Ovary (tissue), 9 donors: ENCODE measurements around the gene C2orf80. TPM values are rescaled to one million over a fixed set of nuclear protein-coding genes. Genes with fewer than 3 reads are reported as not detected.

Experiments used
- DNase-seq, 5 donors: peaks; one replicate each; pipeline ENCODE4 v3.0.0-alpha.2; 2019 to 2020
- H3K27ac ChIP-seq, 2 donors: fragments of 200-600 bp; one replicate each; pipeline versions ENCODE4 v1.5.1 to v1.8.0; 2019 to 2022
- H3K27me3 ChIP-seq: fragments of 200-600 bp; one replicate; pipeline ENCODE4 v1.8.0; 2022
- H3K36me3 ChIP-seq: fragments of 200-600 bp; sonication (generic); one replicate; pipeline ENCODE4 v1.5.1; 2019
- H3K4me1 ChIP-seq: one replicate; pipeline ENCODE4 v1.8.1; 2013; ENCODE audit warnings: mild to moderate bottlenecking, moderate library complexity; ENCODE audit not compliant: insufficient read depth
- H3K4me3 ChIP-seq: fragments of 200-600 bp; sonication (generic); one replicate; pipeline ENCODE4 v1.5.1; 2017
- H3K9me3 ChIP-seq, 2 donors: fragments of 200-600 bp in 1 of 2; sonication (generic) in 1 of 2; one replicate each; pipeline versions ENCODE4 v1.5.1 to v1.8.1; 2013 to 2019; ENCODE audit warnings: mild to moderate bottlenecking in 1 of 2, moderate library complexity in 1 of 2
- EP300 ChIP-seq: sonication (generic); formaldehyde crosslinking; IDR thresholded peaks from one replicate; pipeline ENCODE4 v1.6.1; 2017; ENCODE audit warnings: antibody characterized with exemption
- POLR2A ChIP-seq: fragments of 450-650 bp; IDR thresholded peaks from one replicate; pipeline ENCODE4 v1.6.1; 2017; ENCODE audit warnings: antibody characterized with exemption, mild to moderate bottlenecking, moderate library complexity
- WGBS, 3 donors: extraction: QIAGEN DNeasy Blood & Tissue Kit in 1 of 3; methylation state at CpG; one replicate each; pipeline versions ENCODE4 v1.1.5 to v1.1.7; 2013 to 2017; 5-methylcytosine and 5-hydroxymethylcytosine counted together
- intact Hi-C, 4 donors: fragments of 100-400 bp; cut with DNase I; formaldehyde crosslinking; loops; one replicate each; pipeline versions ENCODE4 v1.11.0 to v1.15.1; 2022 to 2023
- polyA plus RNA-seq, 2 donors: library from polyadenylated mRNA; stranded (reverse); fragments of 200-250 nt in 1 of 2; fragments of 350-450 nt in 1 of 2; fragmentation: Illumina TruSeq in 1 of 2; extraction: RNeasy Lipid Tissue Mini Kit (QIAGEN cat#74804) in 1 of 2; gene quantifications; one replicate each; pipeline ENCODE4 v1.2.3, GENCODE V29; 2013 to 2014
- total RNA-seq, 7 donors: library from RNA; depleted of rRNA in 2 of 7; stranded (reverse); fragments of >200 nt in 2 of 7; fragmentation: NEBNext Ultra II Directional in 3 of 7; extraction: Animal tissue kit (Norgen Biotek cat#: 25700) in 3 of 7; gene quantifications; one replicate each; pipeline versions ENCODE4 v1.1.0 to v1.2.4, GENCODE V29; 2016 to 2023
- TF ChIP-seq, protein P1 (sequence below), 3 donors: fragments of 450-650 bp in 2 of 3; fragments of 200-600 bp in 1 of 3; IDR thresholded peaks; one replicate each; pipeline versions ENCODE4 v1.5.1 to v1.8.0; 2016 to 2022; ENCODE audit warnings: antibody characterized with exemption in 3 of 3, mild to moderate bottlenecking in 1 of 3
- donor health status: DM: no; HTN: no; CAD: no; lungs with moderate emphysema.
- donor health status: DM: no; HTN: no; CAD: no.
- donor health status: Bipolar disorder and iron deficiency.
- donor health status: DM: yes; HTN: yes; CAD: no.
- donor health status: DM: no; HTN: no; CAD: no.
- donor health status: DM: yes; HTN: yes; CAD: no.

Gene C2orf80
- total and polyA plus RNA-seq, 9 donors, result not detected

DNA sequence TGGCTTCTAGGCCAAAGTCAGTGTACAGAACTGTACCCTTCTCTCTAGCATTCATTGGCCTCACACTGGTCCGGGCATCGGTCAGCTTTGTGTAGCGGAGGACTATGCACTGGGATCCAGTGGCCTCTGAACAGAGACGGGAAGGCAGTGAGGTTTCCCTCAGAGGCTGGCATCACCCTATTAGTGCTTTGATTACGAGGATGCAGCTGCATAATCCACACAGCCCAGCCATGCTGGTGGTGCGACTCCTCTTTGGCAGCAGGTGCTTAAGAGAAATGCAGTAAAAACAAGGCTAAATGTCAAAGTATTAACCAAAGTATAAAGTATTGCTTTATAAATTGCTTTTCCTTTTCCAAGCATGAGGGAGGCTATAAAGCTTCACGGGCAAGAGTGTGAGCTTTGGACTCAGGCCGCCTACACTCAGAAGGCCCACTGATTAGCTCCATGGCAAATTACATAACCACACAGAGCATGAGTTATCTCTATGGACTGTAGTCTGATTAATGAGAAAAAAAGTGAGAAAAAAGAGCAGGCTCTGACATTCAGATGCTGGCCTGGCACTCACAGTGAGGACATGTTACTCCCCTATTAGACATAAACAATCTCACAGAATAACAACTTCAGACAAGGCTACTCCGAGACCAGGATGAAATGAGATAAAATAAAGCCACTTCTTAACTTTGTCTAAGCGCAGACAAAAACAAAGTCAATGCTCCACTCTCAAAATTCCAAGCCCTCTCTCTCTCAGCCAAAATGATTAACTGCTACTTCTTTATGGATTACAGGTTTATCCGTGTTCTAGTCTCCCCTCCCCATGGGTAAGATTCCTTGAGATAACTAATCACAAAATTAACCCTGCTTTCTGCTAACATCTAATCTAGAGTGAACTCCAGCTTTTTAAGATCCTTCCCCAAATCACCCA, 53.8 kb downstream of the C2orf80 start:
- DNase-seq, result peak; percentile 23 to 44 (median 41)
- no peaks in the 10 kb centered on the region for H3K27me3 ChIP-seq
- H3K27ac ChIP-seq, result peak overlapping the region in 1 of 2 donors; percentile 60
- WGBS, 3 donors, result 39 to 42% (median 41%) methylated on average over 11 of the region's 11 CpGs
- no peaks in the 10 kb centered on the region for H3K36me3 ChIP-seq
- TF ChIP-seq EP300 (no peak), POLR2A (no peak)
- TF ChIP-seq, protein P1, sequence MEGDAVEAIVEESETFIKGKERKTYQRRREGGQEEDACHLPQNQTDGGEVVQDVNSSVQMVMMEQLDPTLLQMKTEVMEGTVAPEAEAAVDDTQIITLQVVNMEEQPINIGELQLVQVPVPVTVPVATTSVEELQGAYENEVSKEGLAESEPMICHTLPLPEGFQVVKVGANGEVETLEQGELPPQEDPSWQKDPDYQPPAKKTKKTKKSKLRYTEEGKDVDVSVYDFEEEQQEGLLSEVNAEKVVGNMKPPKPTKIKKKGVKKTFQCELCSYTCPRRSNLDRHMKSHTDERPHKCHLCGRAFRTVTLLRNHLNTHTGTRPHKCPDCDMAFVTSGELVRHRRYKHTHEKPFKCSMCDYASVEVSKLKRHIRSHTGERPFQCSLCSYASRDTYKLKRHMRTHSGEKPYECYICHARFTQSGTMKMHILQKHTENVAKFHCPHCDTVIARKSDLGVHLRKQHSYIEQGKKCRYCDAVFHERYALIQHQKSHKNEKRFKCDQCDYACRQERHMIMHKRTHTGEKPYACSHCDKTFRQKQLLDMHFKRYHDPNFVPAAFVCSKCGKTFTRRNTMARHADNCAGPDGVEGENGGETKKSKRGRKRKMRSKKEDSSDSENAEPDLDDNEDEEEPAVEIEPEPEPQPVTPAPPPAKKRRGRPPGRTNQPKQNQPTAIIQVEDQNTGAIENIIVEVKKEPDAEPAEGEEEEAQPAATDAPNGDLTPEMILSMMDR (IDR thresholded peaks at IDR 0.05), result no peak
- intact Hi-C loops, result no loop called here
- H3K4me3 ChIP-seq, result no peak overlapping the region
- peaks cover 9% of the 10 kb centered on the region for H3K4me1 ChIP-seq
- no peaks in the 10 kb centered on the region for H3K9me3 ChIP-seq

DNA sequence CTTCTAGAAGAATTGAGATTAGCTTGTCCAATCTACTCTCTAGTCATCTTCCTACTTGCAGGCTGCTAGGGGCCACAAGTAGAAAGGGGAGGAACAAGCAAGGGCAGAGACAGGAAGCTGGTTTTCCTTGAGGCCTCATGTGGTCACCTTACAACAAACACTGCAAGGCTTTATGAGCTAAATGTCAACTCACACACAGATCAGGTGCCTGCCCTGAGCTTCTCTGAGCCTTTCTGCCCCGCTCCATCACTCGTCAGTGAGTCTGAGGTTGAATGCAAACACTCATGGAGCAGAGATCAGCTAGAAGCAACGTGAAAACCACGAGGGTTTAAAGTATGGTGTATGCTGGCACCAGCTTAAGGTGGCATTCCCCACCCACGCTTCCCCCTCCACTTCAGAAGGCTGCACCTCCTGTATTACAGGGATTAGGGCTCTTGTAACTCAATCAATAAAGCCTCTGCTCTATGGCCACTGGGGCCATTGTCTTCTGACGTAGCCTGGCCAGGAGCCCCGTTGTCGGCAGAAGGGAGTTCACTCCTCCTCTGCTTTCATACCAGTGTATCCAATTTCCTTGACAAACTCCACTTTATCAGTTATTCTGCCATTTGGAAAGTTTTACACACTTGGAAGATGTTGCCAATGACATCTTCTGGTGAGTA, 54.8 kb downstream of the C2orf80 start:
- Histone ChIP-seq H3K27ac (peak overlapping the region in 1 of 2 donors; percentile 60), H3K36me3 (no peaks in the 10 kb centered on the region), H3K27me3 (no peaks in the 10 kb centered on the region), H3K4me1 (peaks cover 9% of the 10 kb centered on the region), H3K9me3 (no peaks in the 10 kb centered on the region), H3K4me3 (no peak overlapping the region)
- WGBS, 3 donors, result 42 to 49% (median 45%) methylated on average over 7 to 8 of the region's 8 CpGs
- TF ChIP-seq EP300 (no peak), POLR2A (no peak)
- TF ChIP-seq, protein P1 (IDR thresholded peaks at IDR 0.05), result no peak
- no peak for DNase-seq
- intact Hi-C loops, result no loop called here

DNA sequence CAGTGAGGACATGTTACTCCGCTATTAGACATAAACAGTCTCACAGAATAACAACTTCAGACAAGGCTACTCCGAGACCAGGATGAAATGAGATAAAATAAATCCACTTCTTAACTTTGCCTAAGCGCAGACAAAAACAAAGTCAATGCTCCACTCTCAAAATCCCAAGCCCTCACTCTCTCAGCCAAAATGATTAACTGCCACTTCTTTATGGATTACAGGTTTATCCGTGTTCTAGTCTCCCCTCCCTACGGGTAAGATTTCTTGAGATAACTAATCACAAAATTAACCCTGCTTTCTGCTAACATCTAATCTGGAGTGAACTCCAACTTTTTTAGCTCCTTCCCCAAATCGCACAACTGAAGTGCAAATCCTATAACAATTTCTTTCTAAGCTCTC, 59.1 kb downstream of the C2orf80 start:
- intact Hi-C loops, result no loop called here
- Histone ChIP-seq H3K27ac (peak overlapping the region in 1 of 2 donors; percentile 48), H3K4me3 (no peak overlapping the region), H3K9me3 (no peaks in the 10 kb centered on the region), H3K36me3 (no peaks in the 10 kb centered on the region), H3K4me1 (peaks cover 9% of the 10 kb centered on the region), H3K27me3 (no peaks in the 10 kb centered on the region)
- no peak for DNase-seq
- TF ChIP-seq, protein P1 (IDR thresholded peaks at IDR 0.05), result no peak
- TF ChIP-seq EP300, result no peak
- no peak for TF ChIP-seq POLR2A
- WGBS, 3 donors, result 24 to 38% (median 25%) methylated on average over 6 of the region's 6 CpGs

DNA sequence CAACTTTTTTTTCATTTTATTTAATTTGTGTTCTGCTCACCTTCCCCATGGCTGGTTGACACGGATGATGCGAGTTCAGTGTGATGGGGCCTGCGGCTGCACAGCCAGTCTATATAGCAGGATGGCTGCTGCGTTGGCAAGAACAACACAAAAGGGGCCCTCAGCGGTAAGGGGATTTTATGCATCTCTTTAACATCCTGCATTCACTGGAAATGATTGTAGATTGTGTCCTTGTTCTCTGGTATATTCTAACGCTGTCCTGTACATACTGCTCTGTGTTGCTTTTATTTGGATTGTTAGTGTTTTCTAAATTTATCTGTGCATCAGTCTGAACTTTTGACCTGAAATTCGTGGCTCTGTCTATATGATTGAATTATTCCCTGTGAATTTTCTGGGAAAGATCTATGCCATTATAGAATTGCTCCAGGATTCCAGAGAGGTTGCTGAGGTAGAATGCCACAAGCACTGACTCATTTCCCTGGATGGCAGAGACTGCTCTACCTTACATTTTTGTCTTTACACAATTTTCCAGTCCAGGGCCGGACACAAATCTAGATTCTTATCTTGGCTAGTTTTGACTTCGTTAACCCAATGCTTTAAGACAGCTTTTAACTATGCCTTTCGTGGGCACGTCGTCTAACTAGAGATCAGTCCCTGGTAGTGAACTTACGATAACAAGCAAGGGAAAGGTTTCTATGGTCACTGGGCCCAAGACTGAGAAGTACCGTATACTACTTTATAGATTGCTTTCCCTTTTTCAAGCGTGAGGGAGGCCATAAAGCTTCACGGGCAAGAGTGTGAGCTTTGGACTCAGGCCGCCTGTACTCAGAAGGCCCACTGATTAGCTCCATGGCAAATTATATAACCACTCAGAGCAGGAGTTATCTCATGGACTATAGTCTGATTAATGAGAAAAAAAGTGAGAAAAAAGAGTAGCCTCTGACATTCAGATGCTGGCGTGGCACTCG, 59.8 kb downstream of the C2orf80 start, which contains the start of gene CRYGC:
CRYGC (minus strand) TSS at position 85 of the 968 bp plus-strand sequence; CDS start at position 49, 36 bp downstream.
- H3K27ac ChIP-seq, result peak within 1 kb of the TSS in 1 of 2 donors; percentile 48
- H3K4me3 ChIP-seq, result no peak within 1 kb of the TSS
- no peaks in the 10 kb centered on the region for H3K9me3 ChIP-seq
- WGBS, 3 donors, result 52 to 60% (median 54%) methylated on average over 19 of the region's 19 CpGs
- peaks cover 3% of the 10 kb centered on the region for H3K4me1 ChIP-seq
- no peaks in the 10 kb centered on the region for H3K36me3 ChIP-seq
- DNase-seq, result no peak
- intact Hi-C loops, result no loop called here
- H3K27me3 ChIP-seq, result no peaks in the 10 kb centered on the region
- TF ChIP-seq, protein P1 (IDR thresholded peaks at IDR 0.05), result no peak
